K562 (cell line): ENCODE data around the gene AARSD1. TPM values are rescaled to one million over a fixed set of nuclear protein-coding genes. Genes with fewer than 3 reads are reported as not detected.

Experiments used
- ATAC-seq: fragments of 200-7000 bp; cut with Tn5 transposase; 3 replicates; pipeline ENCODE4 v1.9.1; 2020; ENCODE audit warnings: moderate library complexity
- BruUV-seq: library from RNA; stranded (reverse); fragments of 400-500 nt; replicated peaks from 2 replicates; lab custom pipeline; 2021; lab: Mats Ljungman, UMichigan
- CTCF ChIA-PET: fragments of 300-600 bp; formaldehyde crosslinking; extraction: SDS; loops from one replicate; lab custom pipeline; 2021; ENCODE audit warnings: low intra/inter-chr PET ratio; lab: Yijun Ruan, JAX
- POLR2A ChIA-PET: fragments of 300-600, 350-650 bp; sonication (Branson Sonifier 250); formaldehyde crosslinking; extraction: SDS; loops from one replicate; lab custom pipeline; 2021; ENCODE audit warnings: antibody characterized with exemption, inconsistent platforms; lab: Yijun Ruan, JAX
- DNase-seq, 4 experiments: peaks; one replicate each; pipeline versions ENCODE4 v3.0.0 to v3.0.0-alpha.2; 2011 to 2018; ENCODE audit warnings: low spot score in 3 of 4, mixed read lengths in 3 of 4; ENCODE audit errors: extremely low read depth in 1 of 4
- FAIRE-seq: peaks from 2 replicates; lab custom pipeline; 2011; peaks lifted over from hg19 to GRCh38; lab: Jason Lieb, UNC
- H2AFZ ChIP-seq: 2 replicates; pipeline ENCODE4 v1.6.0; 2011; ENCODE audit warnings: low read depth, low read length, control low read depth, inconsistent platforms
- H3K27ac ChIP-seq: fragments of 200-600 bp; 3 replicates; pipeline ENCODE4 v1.8.0; 2011; ENCODE audit warnings: low read depth, mild to moderate bottlenecking, control low read depth, inconsistent platforms, low read length, moderate library complexity, mixed read lengths; ENCODE audit errors: extremely low read depth
- H3K27me3 ChIP-seq, 2 experiments: fragments of 300-600 bp in 1 of 2; 2 replicates in 1 of 2; 3 replicates in 1 of 2; pipeline versions ENCODE4 v1.6.0 to v1.8.0; 2011; ENCODE audit warnings: inconsistent platforms in 2 of 2, low read length in 2 of 2, mild to moderate bottlenecking in 1 of 2, mixed read lengths in 1 of 2, moderate library complexity in 1 of 2; ENCODE audit not compliant: control insufficient read depth in 2 of 2, insufficient read depth in 2 of 2
- H3K36me3 ChIP-seq: fragments of 300-600 bp; 3 replicates; pipeline ENCODE4 v1.8.0; 2011; ENCODE audit warnings: mild to moderate bottlenecking, low read length, inconsistent platforms; ENCODE audit not compliant: control insufficient read depth, insufficient read depth
- H3K4me1 ChIP-seq, 2 experiments: fragments of 200-600 bp in 1 of 2; replicated peaks in 1 of 2; 2 replicates in 1 of 2; 3 replicates in 1 of 2; pipeline versions ENCODE4 v1.5.1 to v1.8.0; 2011; ENCODE audit warnings: inconsistent platforms in 2 of 2, low read length in 2 of 2, mild to moderate bottlenecking in 1 of 2, mixed read lengths in 1 of 2, moderate library complexity in 1 of 2; ENCODE audit not compliant: control insufficient read depth in 2 of 2, insufficient read depth in 2 of 2
- H3K4me2 ChIP-seq: 2 replicates; pipeline ENCODE4 v1.6.1; 2011; ENCODE audit warnings: low read length, control low read depth, inconsistent platforms, mixed read lengths; ENCODE audit not compliant: insufficient read depth
- H3K4me3 ChIP-seq: fragments of 200-600 bp; sonication (generic), shearing (Covaris generic); 2 replicates; pipeline ENCODE4 v1.5.1; 2016; ENCODE audit warnings: control low read depth, inconsistent platforms
- H3K79me2 ChIP-seq: fragments of 200-600 bp; 3 replicates; pipeline ENCODE4 v1.8.0; 2011; ENCODE audit warnings: low read length, inconsistent platforms; ENCODE audit not compliant: control insufficient read depth, insufficient read depth
- H3K9ac ChIP-seq, 2 experiments: 2 replicates each; pipeline versions ENCODE4 v1.6.0 to v1.6.1; 2011; ENCODE audit warnings: low read depth in 2 of 2, low read length in 2 of 2, control low read depth in 1 of 2, inconsistent platforms in 1 of 2, mild to moderate bottlenecking in 1 of 2, mixed read lengths in 1 of 2; ENCODE audit not compliant: insufficient read depth in 1 of 2
- H3K9me1 ChIP-seq: one replicate; pipeline ENCODE4 v1.6.0; 2011; ENCODE audit warnings: inconsistent platforms, mild to moderate bottlenecking, low read length, moderate library complexity; ENCODE audit not compliant: control insufficient read depth, insufficient read depth
- H3K9me3 ChIP-seq: replicated peaks from 2 replicates; pipeline ENCODE4 v1.5.1; 2011; ENCODE audit warnings: low read depth, low read length, inconsistent platforms; ENCODE audit not compliant: control insufficient read depth, insufficient read depth
- H4K20me1 ChIP-seq: replicated peaks from 2 replicates; pipeline ENCODE4 v1.6.1; 2011; ENCODE audit warnings: low read length, inconsistent platforms, mixed read lengths; ENCODE audit not compliant: control insufficient read depth, insufficient read depth
- CXXC5 ChIP-seq: fragments of 250-450 bp; sonication (Bioruptor Pico); IDR thresholded peaks from 2 replicates; pipeline ENCODE4 v1.8.0; 2022; ENCODE audit warnings: inconsistent platforms, mild to moderate bottlenecking, moderate library complexity
- EZH2 ChIP-seq: IDR thresholded peaks from 2 replicates; pipeline ENCODE4 v1.6.1; 2012; ENCODE audit warnings: low read depth, mild to moderate bottlenecking, inconsistent platforms, low read length, borderline replicate concordance
- GATA2 ChIP-seq: sonication (generic); formaldehyde crosslinking; IDR thresholded peaks from 2 replicates; pipeline ENCODE4 v1.4.0; 2020; ENCODE audit warnings: mild to moderate bottlenecking, missing genetic modification reagents
- HOXB6 ChIP-seq: fragments of 250-450 bp; sonication (Bioruptor Pico); IDR thresholded peaks from 2 replicates; pipeline ENCODE4 v1.5.1; 2022; ENCODE audit warnings: mild to moderate bottlenecking, borderline replicate concordance
- HSF4 ChIP-seq: fragments of 250-450 bp; sonication (Bioruptor Pico); IDR thresholded peaks from 2 replicates; pipeline ENCODE4 v2.1.2; 2022; ENCODE audit warnings: mild to moderate bottlenecking, moderate library complexity, borderline replicate concordance
- IRF9 ChIP-seq: fragments of 450-650 bp; IDR thresholded peaks from 2 replicates; pipeline ENCODE4 v1.6.1; 2016; ENCODE audit warnings: missing biosample characterization, missing genetic modification characterization
- NR2C1 ChIP-seq, 2 experiments: fragments of 450-650 bp; IDR thresholded peaks; 2 replicates each; pipeline ENCODE4 v1.6.1; 2017; ENCODE audit warnings: mild to moderate bottlenecking in 2 of 2, antibody characterized with exemption in 1 of 2, inconsistent platforms in 1 of 2, missing compliant biosample characterization in 1 of 2, missing genetic modification characterization in 1 of 2
- PHF8 ChIP-seq: fragments of 200-600 bp; sonication (generic); IDR thresholded peaks from 2 replicates; pipeline ENCODE4 v1.6.1; 2012; ENCODE audit warnings: mixed run types, mild to moderate bottlenecking, inconsistent platforms, low read length, moderate library complexity, borderline replicate concordance
- PURB ChIP-seq: sonication (generic); formaldehyde crosslinking; IDR thresholded peaks from 2 replicates; pipeline ENCODE4 v1.9.0; 2021; ENCODE audit warnings: low read depth, mild to moderate bottlenecking, missing genetic modification reagents
- SMARCB1 ChIP-seq: IDR thresholded peaks from 2 replicates; pipeline ENCODE4 v1.6.1; 2011; ENCODE audit warnings: improper control_type of control experiment, low read depth; ENCODE audit not compliant: insufficient read length
- ZNF146 ChIP-seq: IDR thresholded peaks from one replicate; pipeline ENCODE4 v1.6.1; 2018; ENCODE audit warnings: missing compliant biosample characterization; ENCODE audit not compliant: unreplicated experiment
- ZNF239 ChIP-seq: fragments of 250-450 bp; sonication (Bioruptor Pico); IDR thresholded peaks from 2 replicates; pipeline ENCODE4 v1.4.0; 2020; ENCODE audit warnings: mild to moderate bottlenecking
- ZNF586 ChIP-seq: fragments of 450-650 bp; formaldehyde crosslinking; conservative IDR thresholded peaks from 2 replicates; pipeline ENCODE4 v1.4.0; 2020; ENCODE audit warnings: mild to moderate bottlenecking, moderate library complexity
- WGBS: fragments of 100-300 bp; shearing (Covaris generic); methylation state at CpG from one replicate; pipeline ENCODE4 v1.1.6; 2016; ENCODE audit warnings: low coverage, mixed read lengths; ENCODE audit not compliant: insufficient coverage; ENCODE audit errors: missing lambda C conversion rate; 5-methylcytosine and 5-hydroxymethylcytosine counted together
- in situ Hi-C: fragments of 300-500 bp; cut with MboI; formaldehyde crosslinking; loops from 4 replicates; pipeline ENCODE4 v1.15.0; 2018; ENCODE audit warnings: inconsistent platforms, mixed read lengths
- intact Hi-C: fragments of 100-400 bp; cut with micrococcal nuclease; formaldehyde crosslinking; loops from 2 replicates; pipeline ENCODE4 v1.14.2; 2022
- polyA plus RNA-seq, 8 experiments: library from polyadenylated mRNA; depleted of rRNA in 4 of 8; stranded (reverse) in 5 of 8; unstranded in 3 of 8; fragments of >200 nt; fragmentation: Nextera tagmentation in 2 of 8; fragmentation: Illumina TruSeq in 1 of 8; extraction: Ambion mirVana in 2 of 8; extraction: Trizol in 1 of 8; gene quantifications; 2 replicates each; pipeline versions ENCODE4 v1.2.1 to v1.2.3, GENCODE V29; 2011 to 2014; ENCODE audit warnings: inconsistent platforms in 1 of 8, missing spikeins in 1 of 8
- total RNA-seq, 7 experiments: library from RNA; depleted of rRNA in 6 of 7; stranded (reverse); fragments of >200 nt in 6 of 7; fragmentation: Illumina TruSeq in 2 of 7; extraction: Trizol in 2 of 7; gene quantifications; 2 replicates each; pipeline versions ENCODE4 v1.2.1 to v1.2.3, GENCODE V29; 2011 to 2021; ENCODE audit warnings: low replicate concordance in 1 of 7
- TF ChIP-seq, protein P1 (sequence below), 2 experiments: fragments of 450-650 bp in 1 of 2; IDR thresholded peaks; 2 replicates each; pipeline ENCODE4 v1.6.1; 2011 to 2017; ENCODE audit warnings: low read depth in 2 of 2, antibody characterized with exemption in 1 of 2, borderline replicate concordance in 1 of 2, low read length in 1 of 2, mild to moderate bottlenecking in 1 of 2, mixed read lengths in 1 of 2; ENCODE audit not compliant: control insufficient read depth in 1 of 2

Gene AARSD1
- total and polyA plus RNA-seq, 9 of the 15 experiments (the other 6 are each of a cell fraction or from before 2014, with no cell fraction given), result 51.7 to 98.5 (median 68.6) TPM

DNA sequence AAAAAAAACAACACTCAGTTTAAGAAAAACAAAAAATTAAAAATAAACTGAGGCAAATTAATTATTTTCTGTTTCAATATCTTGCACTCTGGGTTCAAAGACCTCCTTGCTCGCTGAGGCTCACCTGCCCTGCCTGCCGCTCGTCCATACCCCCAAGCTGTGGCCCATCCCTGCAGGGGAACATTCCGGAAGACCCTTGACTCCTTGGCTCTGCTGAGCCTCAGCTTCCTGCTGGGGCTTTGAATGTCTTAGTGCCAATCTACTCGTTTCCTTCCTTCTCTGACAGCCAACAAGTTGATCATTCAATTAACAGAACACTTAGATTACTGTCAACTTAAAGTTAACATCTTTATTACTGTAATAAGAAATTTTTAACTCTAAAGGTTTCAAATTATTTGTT is 39.4 kb downstream of the AARSD1 start:
- CTCF ChIA-PET, result no interaction called here
- 40% methylated on average over 5 of the region's 5 CpGs for WGBS
- no peak for ATAC-seq

More for the DNA sequence above, 39.4 kb downstream of the AARSD1 start:
- H3K27ac ChIP-seq, result no peak overlapping the region
- no TSS peak for BruUV-seq
- FAIRE-seq (no peak), DNase-seq (no peak)
- intact Hi-C loops, result loop anchor here (5.0 kb wide), 1 partner anchor 43 kb away; no protein-coding TSS in a partner anchor
- H3K4me3 ChIP-seq, result no peak overlapping the region
- no peak overlapping the region for H3K9ac ChIP-seq
- no peaks in the 10 kb centered on the region for H4K20me1 ChIP-seq
- TF ChIP-seq SMARCB1 (no peak), EZH2 (no peak), CXXC5 (CRISPR knock-in tag) (no peak), HOXB6 (CRISPR knock-in tag) (no peak), ZNF146 (no peak), IRF9 (no peak), ZNF586 (CRISPR knock-in tag) (no peak), NR2C1 (IDR thresholded peaks at IDR 0.05) (no peak), NR2C1 (tag; IDR thresholded peaks at IDR 0.05) (no peak), PURB (CRISPR knock-in tag) (no peak), PHF8 (no peak), HSF4 (CRISPR knock-in tag) (no peak), ZNF239 (no peak), GATA2 (CRISPR knock-in tag) (no peak)
- TF ChIP-seq, protein P1, sequence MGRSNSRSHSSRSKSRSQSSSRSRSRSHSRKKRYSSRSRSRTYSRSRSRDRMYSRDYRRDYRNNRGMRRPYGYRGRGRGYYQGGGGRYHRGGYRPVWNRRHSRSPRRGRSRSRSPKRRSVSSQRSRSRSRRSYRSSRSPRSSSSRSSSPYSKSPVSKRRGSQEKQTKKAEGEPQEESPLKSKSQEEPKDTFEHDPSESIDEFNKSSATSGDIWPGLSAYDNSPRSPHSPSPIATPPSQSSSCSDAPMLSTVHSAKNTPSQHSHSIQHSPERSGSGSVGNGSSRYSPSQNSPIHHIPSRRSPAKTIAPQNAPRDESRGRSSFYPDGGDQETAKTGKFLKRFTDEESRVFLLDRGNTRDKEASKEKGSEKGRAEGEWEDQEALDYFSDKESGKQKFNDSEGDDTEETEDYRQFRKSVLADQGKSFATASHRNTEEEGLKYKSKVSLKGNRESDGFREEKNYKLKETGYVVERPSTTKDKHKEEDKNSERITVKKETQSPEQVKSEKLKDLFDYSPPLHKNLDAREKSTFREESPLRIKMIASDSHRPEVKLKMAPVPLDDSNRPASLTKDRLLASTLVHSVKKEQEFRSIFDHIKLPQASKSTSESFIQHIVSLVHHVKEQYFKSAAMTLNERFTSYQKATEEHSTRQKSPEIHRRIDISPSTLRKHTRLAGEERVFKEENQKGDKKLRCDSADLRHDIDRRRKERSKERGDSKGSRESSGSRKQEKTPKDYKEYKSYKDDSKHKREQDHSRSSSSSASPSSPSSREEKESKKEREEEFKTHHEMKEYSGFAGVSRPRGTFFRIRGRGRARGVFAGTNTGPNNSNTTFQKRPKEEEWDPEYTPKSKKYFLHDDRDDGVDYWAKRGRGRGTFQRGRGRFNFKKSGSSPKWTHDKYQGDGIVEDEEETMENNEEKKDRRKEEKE (IDR thresholded peaks at IDR 0.05; ENCODE audit: borderline replicate concordance in 1 of 2, control insufficient read depth in 1 of 2, low read depth in 2 of 2, low read length in 1 of 2), result no peak
- H3K79me2 ChIP-seq, result no peaks in the 10 kb centered on the region
- no peak overlapping the region for H2AFZ ChIP-seq
- peaks cover 12% of the 10 kb centered on the region in 2 experiments; a peak in 4 of 5 replicates for H3K4me1 ChIP-seq
- no peaks in the 10 kb centered on the region for H3K9me3 ChIP-seq
- no peaks in the 10 kb centered on the region for H3K36me3 ChIP-seq
- no peaks in the 10 kb centered on the region for H3K27me3 ChIP-seq
- no peaks in the 10 kb centered on the region for H3K9me1 ChIP-seq
- POLR2A ChIA-PET, result no interaction called here
- in situ Hi-C loops, result loop anchor here (10.0 kb wide), 1 partner anchor 340 kb away; no protein-coding TSS in a partner anchor
- no peak overlapping the region for H3K4me2 ChIP-seq
